H1 (cell line): ENCODE measurements around the gene INHA. TPM values are rescaled to one million over a fixed set of nuclear protein-coding genes. Genes with fewer than 3 reads are reported as not detected.

ENCODE experiments used
- CTCF ChIA-PET: fragments of 300-600 bp; sonication (Branson Sonifier 250); formaldehyde crosslinking; loops from one replicate; lab custom pipeline; 2021; ENCODE audit not compliant: partially characterized antibody; lab: Charles Lee
- POLR2A ChIA-PET: fragments of 300-600 bp; sonication (Branson Sonifier 250); formaldehyde crosslinking; loops from one replicate; lab custom pipeline; 2021; ENCODE audit warnings: inconsistent platforms; ENCODE audit not compliant: partially characterized antibody; lab: Charles Lee
- DNase-seq, 2 experiments: peaks; one replicate each; pipeline versions ENCODE4 v3.0.0 to v3.0.0-alpha.2; 2010 to 2022; ENCODE audit warnings: low spot score in 2 of 2, low read depth in 1 of 2, mixed read lengths in 1 of 2
- FAIRE-seq: peaks from 2 replicates; lab custom pipeline; 2011; peaks lifted over from hg19 to GRCh38; lab: Jason Lieb, UNC
- H2AFZ ChIP-seq: 2 replicates; pipeline ENCODE4 v1.8.1; 2012; ENCODE audit warnings: low read length, inconsistent platforms
- H2AK5ac ChIP-seq: 2 replicates; pipeline ENCODE4 v1.6.1; 2013; ENCODE audit warnings: low read depth, low read length
- H2BK120ac ChIP-seq: replicated peaks from 2 replicates; pipeline ENCODE3; 2013; ENCODE audit warnings: low read depth, low read length, inconsistent platforms
- H2BK12ac ChIP-seq: 2 replicates; pipeline ENCODE4 v1.6.1; 2013; ENCODE audit warnings: low read depth, low read length
- H2BK15ac ChIP-seq: 2 replicates; pipeline ENCODE4 v1.6.1; 2013; ENCODE audit warnings: low read length
- H2BK20ac ChIP-seq: 2 replicates; pipeline ENCODE4 v1.6.1; 2013; ENCODE audit warnings: low read length
- H2BK5ac ChIP-seq: 2 replicates; pipeline ENCODE4 v1.6.1; 2013; ENCODE audit warnings: low read depth, low read length
- H3K14ac ChIP-seq: 2 replicates; pipeline ENCODE4 v1.6.1; 2013; ENCODE audit warnings: inconsistent platforms; ENCODE audit not compliant: insufficient read length
- H3K18ac ChIP-seq: 2 replicates; pipeline ENCODE4 v1.6.1; 2013; ENCODE audit warnings: low read length; ENCODE audit errors: extremely low read depth
- H3K23ac ChIP-seq: 2 replicates; pipeline ENCODE4 v1.6.1; 2013; ENCODE audit warnings: inconsistent platforms; ENCODE audit not compliant: insufficient read length
- H3K23me2 ChIP-seq: 2 replicates; pipeline ENCODE4 v1.6.1; 2013; ENCODE audit warnings: low read depth, low read length
- H3K27ac ChIP-seq: 2 replicates; pipeline ENCODE4 v1.6.1; 2011; ENCODE audit warnings: low read depth, low read length, inconsistent platforms
- H3K27me3 ChIP-seq, 4 experiments: replicated peaks in 1 of 4; 1 replicate in 1 of 4; 2 replicates in 3 of 4; pipeline versions ENCODE4 v1.6.1 to v1.8.1; 2011 to 2013; ENCODE audit warnings: low read length in 3 of 4, mild to moderate bottlenecking in 3 of 4, inconsistent platforms in 2 of 4, mixed read lengths in 2 of 4, moderate library complexity in 1 of 4; ENCODE audit not compliant: control insufficient read depth in 3 of 4, insufficient read depth in 3 of 4; ENCODE audit errors: extremely low read depth in 1 of 4
- H3K36me3 ChIP-seq, 4 experiments: 2 replicates each; pipeline versions ENCODE4 v1.6.1 to v1.8.1; 2011 to 2013; ENCODE audit warnings: mild to moderate bottlenecking in 4 of 4, low read length in 3 of 4, moderate library complexity in 2 of 4, control low read depth in 1 of 4, inconsistent platforms in 1 of 4; ENCODE audit not compliant: insufficient read depth in 4 of 4, control insufficient read depth in 2 of 4
- H3K4ac ChIP-seq: replicated peaks from 2 replicates; pipeline ENCODE3; 2013; ENCODE audit warnings: low read length, low read depth, mixed read lengths, inconsistent platforms; ENCODE audit not compliant: insufficient read length
- H3K4me1 ChIP-seq, 4 experiments: replicated peaks in 1 of 4; 1 replicate in 1 of 4; 2 replicates in 3 of 4; pipeline versions ENCODE4 v1.6.1 to v1.8.1; 2011 to 2013; ENCODE audit warnings: low read length in 3 of 4, inconsistent platforms in 2 of 4, mixed read lengths in 1 of 4; ENCODE audit not compliant: insufficient read depth in 4 of 4, control insufficient read depth in 3 of 4
- H3K4me2 ChIP-seq, 2 experiments: 2 replicates each; pipeline versions ENCODE4 v1.6.1 to v1.8.1; 2011 to 2013; ENCODE audit warnings: low read depth in 2 of 2, low read length in 2 of 2, control low read depth in 1 of 2, inconsistent platforms in 1 of 2, mild to moderate bottlenecking in 1 of 2; ENCODE audit not compliant: insufficient read depth in 1 of 2
- H3K4me3 ChIP-seq, 4 experiments: fragments of 200-600, 300-600 bp in 1 of 4; sonication (generic), shearing (Covaris generic), sonication (Bioruptor Twin) in 1 of 4; 2 replicates each; pipeline versions ENCODE4 v1.5.1 to v1.8.1; 2011 to 2016; ENCODE audit warnings: low read length in 4 of 4, low read depth in 3 of 4, control low read depth in 2 of 4, inconsistent platforms in 2 of 4, mild to moderate bottlenecking in 2 of 4, mixed read lengths in 1 of 4, moderate library complexity in 1 of 4; ENCODE audit not compliant: insufficient read depth in 2 of 4; ENCODE audit errors: extremely low read depth in 1 of 4
- H3K56ac ChIP-seq: replicated peaks from 2 replicates; pipeline ENCODE3; 2013; ENCODE audit warnings: low read depth, mild to moderate bottlenecking, mixed read lengths, low read length, inconsistent platforms; ENCODE audit not compliant: insufficient read length
- H3K79me1 ChIP-seq: 2 replicates; pipeline ENCODE4 v1.6.1; 2013; ENCODE audit warnings: low read depth, low read length, control low read depth
- H3K79me2 ChIP-seq, 2 experiments: 2 replicates each; pipeline versions ENCODE4 v1.6.1 to v1.8.1; 2012 to 2013; ENCODE audit warnings: low read length in 2 of 2, mild to moderate bottlenecking in 2 of 2, inconsistent platforms in 1 of 2; ENCODE audit not compliant: insufficient read depth in 2 of 2, control insufficient read depth in 1 of 2
- H3K9ac ChIP-seq, 4 experiments: replicated peaks in 1 of 4; 1 replicate in 1 of 4; 2 replicates in 3 of 4; pipeline versions ENCODE4 v1.6.1 to v1.8.1; 2011 to 2013; ENCODE audit warnings: low read depth in 3 of 4, low read length in 3 of 4, control low read depth in 2 of 4, mild to moderate bottlenecking in 2 of 4, moderate library complexity in 2 of 4, inconsistent platforms in 1 of 4; ENCODE audit errors: extremely low read depth in 1 of 4
- H3K9me3 ChIP-seq, 2 experiments: 2 replicates each; pipeline versions ENCODE4 v1.6.1 to v1.8.1; 2012 to 2013; ENCODE audit warnings: mild to moderate bottlenecking in 2 of 2, moderate library complexity in 2 of 2, control low read depth in 1 of 2, inconsistent platforms in 1 of 2, low read depth in 1 of 2, low read length in 1 of 2, mixed read lengths in 1 of 2; ENCODE audit not compliant: insufficient read depth in 2 of 2
- H4K20me1 ChIP-seq, 2 experiments: replicated peaks in 1 of 2; 2 replicates each; pipeline versions ENCODE3 to v1.8.1; 2011 to 2013; ENCODE audit warnings: inconsistent platforms in 2 of 2, low read length in 2 of 2, mild to moderate bottlenecking in 1 of 2; ENCODE audit not compliant: insufficient read depth in 2 of 2, control insufficient read depth in 1 of 2
- H4K5ac ChIP-seq: 2 replicates; pipeline ENCODE4 v1.6.1; 2013; ENCODE audit warnings: low read length, low read depth, mixed read lengths, inconsistent platforms; ENCODE audit not compliant: insufficient read length
- H4K8ac ChIP-seq: 2 replicates; pipeline ENCODE4 v1.8.0; 2013; ENCODE audit warnings: mild to moderate bottlenecking, moderate library complexity, low read length, inconsistent platforms; ENCODE audit not compliant: insufficient read depth; ENCODE audit errors: extremely low read depth
- H4K91ac ChIP-seq: replicated peaks from 2 replicates; pipeline ENCODE3; 2013; ENCODE audit warnings: low read length, mixed read lengths, inconsistent platforms; ENCODE audit not compliant: insufficient read length
- RFX5 ChIP-seq: IDR thresholded peaks from 2 replicates; pipeline ENCODE4 v1.6.1; 2011; ENCODE audit warnings: low read depth, low read length, improper control_type of control experiment, borderline replicate concordance
- WGBS, 2 experiments: shearing (Covaris generic) in 1 of 2; methylation state at CpG; one replicate each; pipeline versions ENCODE4 v1.1.6 to v1.1.7; 2013 to 2015; ENCODE audit warnings: low lambda C conversion rate in 2 of 2, mixed read lengths in 2 of 2, inconsistent platforms in 1 of 2, low coverage in 1 of 2, missing lambda C conversion rate in 1 of 2; ENCODE audit not compliant: insufficient replicate concordance in 2 of 2, insufficient coverage in 1 of 2, insufficient read length in 1 of 2; ENCODE audit errors: extremely low coverage in 1 of 2, missing lambda C conversion rate in 1 of 2; 5-methylcytosine and 5-hydroxymethylcytosine counted together
- polyA plus RNA-seq, 7 experiments: library from polyadenylated mRNA; depleted of rRNA in 3 of 7; stranded (reverse) in 5 of 7; unstranded in 2 of 7; fragments of >200 nt in 5 of 7; fragments of 200-250 nt in 2 of 7; gene quantifications; 1 replicate in 5 of 7; 2 replicates in 1 of 7; 4 replicates in 1 of 7; pipeline versions ENCODE4 v1.2.1 to v1.2.3, GENCODE V29; 2011 to 2013; ENCODE audit warnings: missing spikeins in 2 of 7, mixed read lengths in 2 of 7
- total RNA-seq: library from RNA; stranded (reverse); fragmentation: NEBNext Ultra II Directional; extraction: Animal tissue kit (Norgen Biotek cat#: 25700); gene quantifications from 2 replicates; pipeline ENCODE4 v1.2.1, GENCODE V29; 2021
- TF ChIP-seq, protein P1 (sequence below), 3 experiments: IDR thresholded peaks; 1 replicate in 2 of 3; 2 replicates in 1 of 3; pipeline versions ENCODE4 v1.5.1 to v1.6.1; 2011; ENCODE audit warnings: low read length in 3 of 3, mild to moderate bottlenecking in 3 of 3, inconsistent platforms in 2 of 3, low read depth in 1 of 3, moderate library complexity in 1 of 3; ENCODE audit not compliant: insufficient read depth in 1 of 3; ENCODE audit errors: control extremely low read depth in 1 of 3

INHA gene
- total and polyA plus RNA-seq, 2 of the 8 experiments (the other 6 are each of a cell fraction or from before 2014, with no cell fraction given) = 0.65 to 2.7 TPM

- Histone ChIP-seq H2BK20ac (no peak overlapping the region), H4K91ac (no peak overlapping the region), H3K23ac (no peak overlapping the region), H3K79me2 (no peaks in the 10 kb centered on the region), H4K8ac (peak overlapping the region; percentile 83), H3K14ac (no peak overlapping the region), H2AK5ac (no peak overlapping the region), H3K4ac (no peak overlapping the region), H2BK15ac (no peak overlapping the region; the same call in 1 of the 2 replicates), H2AFZ (no peak overlapping the region), H3K23me2 (peaks cover 3% of the 10 kb centered on the region; the same call in 1 of the 2 replicates), H3K27ac (no peak overlapping the region), H3K4me2 (no peak overlapping the region), H4K5ac (no peak overlapping the region), H2BK120ac (no peak overlapping the region), H3K27me3 (peaks cover 0 to 24% (median 10%) of the 10 kb centered on the region in 4 experiments; a peak in 6 of 7 replicates), H3K56ac (no peak overlapping the region), H4K20me1 (no peaks in the 10 kb centered on the region), H3K9ac (no peak overlapping the region), H3K79me1 (no peaks in the 10 kb centered on the region), H3K36me3 (no peaks in the 10 kb centered on the region), H3K4me1 (peaks cover 0 to 8% (median 3%) of the 10 kb centered on the region in 4 experiments; a peak in 4 of 7 replicates), H3K9me3 (no peaks in the 10 kb centered on the region), H3K18ac (no peak overlapping the region), H2BK12ac (no peak overlapping the region), H3K4me3 (no peak overlapping the region), H2BK5ac (no peak overlapping the region)
- WGBS, 2 experiments = 82% methylated on average over 19 of the region's 20 CpGs; no CpG with 5 or more reads in 1 of the 2 experiments
- TF ChIP-seq RFX5 = no peak
- TF ChIP-seq, protein P1, sequence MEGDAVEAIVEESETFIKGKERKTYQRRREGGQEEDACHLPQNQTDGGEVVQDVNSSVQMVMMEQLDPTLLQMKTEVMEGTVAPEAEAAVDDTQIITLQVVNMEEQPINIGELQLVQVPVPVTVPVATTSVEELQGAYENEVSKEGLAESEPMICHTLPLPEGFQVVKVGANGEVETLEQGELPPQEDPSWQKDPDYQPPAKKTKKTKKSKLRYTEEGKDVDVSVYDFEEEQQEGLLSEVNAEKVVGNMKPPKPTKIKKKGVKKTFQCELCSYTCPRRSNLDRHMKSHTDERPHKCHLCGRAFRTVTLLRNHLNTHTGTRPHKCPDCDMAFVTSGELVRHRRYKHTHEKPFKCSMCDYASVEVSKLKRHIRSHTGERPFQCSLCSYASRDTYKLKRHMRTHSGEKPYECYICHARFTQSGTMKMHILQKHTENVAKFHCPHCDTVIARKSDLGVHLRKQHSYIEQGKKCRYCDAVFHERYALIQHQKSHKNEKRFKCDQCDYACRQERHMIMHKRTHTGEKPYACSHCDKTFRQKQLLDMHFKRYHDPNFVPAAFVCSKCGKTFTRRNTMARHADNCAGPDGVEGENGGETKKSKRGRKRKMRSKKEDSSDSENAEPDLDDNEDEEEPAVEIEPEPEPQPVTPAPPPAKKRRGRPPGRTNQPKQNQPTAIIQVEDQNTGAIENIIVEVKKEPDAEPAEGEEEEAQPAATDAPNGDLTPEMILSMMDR (IDR thresholded peaks at IDR 0.05; ENCODE audit: control extremely low read depth in 1 of 3, insufficient read depth in 1 of 3, low read depth in 1 of 3, low read length in 3 of 3) = no peak
- ChIA-PET CTCF (interaction anchor here (0.7 to 113.1 kb wide), 12 partner anchors 2 to 143 kb away, joined by 3 to 7248 read pairs (median 6); partner anchors contain the start of genes ASIC4, DES, GMPPA and SPEG), POLR2A (interaction anchor here (0.6 to 2.5 kb wide), 6 partner anchors 10 to 1124 kb away, joined by 3 to 16 read pairs (median 4); a partner anchor contains a TSS)
- no peak for FAIRE-seq
- DNase-seq = no peak
These were observed 40.3 kb upstream of the INHA start for GRCh38 chr2:219531639-219532377.
